Urothelium cell line (cell line): ENCODE results near the gene PCP2.
A peak's percentile ranks its signal among the peaks of the same experiment; 100 is the strongest.
"Not testable (repeated sequence)": the region's sequence is repeated elsewhere in the genome, so short reads cannot be mapped to it uniquely, and the experiment has no call there.

Source experiments
- DNase-seq: peaks from one replicate; pipeline ENCODE4 v3.0.0; 2011; ENCODE audit warnings: low spot score, mixed read lengths
- FAIRE-seq: peaks from 2 replicates; lab custom pipeline; 2011; peaks lifted over from hg19 to GRCh38; lab: Jason Lieb, UNC

Gene PCP2

DNA sequence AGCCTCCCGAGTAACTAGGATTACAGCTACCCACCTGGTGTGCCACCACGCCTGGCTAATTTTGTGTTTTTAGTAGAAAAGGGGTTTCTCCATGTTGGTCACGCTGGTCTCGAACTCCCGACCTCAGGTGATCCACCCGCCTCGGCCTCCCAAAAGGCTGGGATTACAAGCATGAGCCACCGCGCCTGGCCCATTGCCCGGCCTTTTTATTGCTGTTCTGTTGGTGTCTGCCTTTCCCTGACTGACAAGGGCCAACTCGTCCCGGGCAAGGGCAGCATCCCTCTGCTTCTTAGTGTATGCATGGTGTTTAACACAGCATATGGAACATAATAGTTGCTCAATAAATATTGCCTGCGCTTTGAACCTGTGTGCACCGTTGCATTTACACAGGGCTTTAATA lies 29.1 kb upstream of the PCP2 start:
- no peak for FAIRE-seq
- DNase-seq: no peak

DNA sequence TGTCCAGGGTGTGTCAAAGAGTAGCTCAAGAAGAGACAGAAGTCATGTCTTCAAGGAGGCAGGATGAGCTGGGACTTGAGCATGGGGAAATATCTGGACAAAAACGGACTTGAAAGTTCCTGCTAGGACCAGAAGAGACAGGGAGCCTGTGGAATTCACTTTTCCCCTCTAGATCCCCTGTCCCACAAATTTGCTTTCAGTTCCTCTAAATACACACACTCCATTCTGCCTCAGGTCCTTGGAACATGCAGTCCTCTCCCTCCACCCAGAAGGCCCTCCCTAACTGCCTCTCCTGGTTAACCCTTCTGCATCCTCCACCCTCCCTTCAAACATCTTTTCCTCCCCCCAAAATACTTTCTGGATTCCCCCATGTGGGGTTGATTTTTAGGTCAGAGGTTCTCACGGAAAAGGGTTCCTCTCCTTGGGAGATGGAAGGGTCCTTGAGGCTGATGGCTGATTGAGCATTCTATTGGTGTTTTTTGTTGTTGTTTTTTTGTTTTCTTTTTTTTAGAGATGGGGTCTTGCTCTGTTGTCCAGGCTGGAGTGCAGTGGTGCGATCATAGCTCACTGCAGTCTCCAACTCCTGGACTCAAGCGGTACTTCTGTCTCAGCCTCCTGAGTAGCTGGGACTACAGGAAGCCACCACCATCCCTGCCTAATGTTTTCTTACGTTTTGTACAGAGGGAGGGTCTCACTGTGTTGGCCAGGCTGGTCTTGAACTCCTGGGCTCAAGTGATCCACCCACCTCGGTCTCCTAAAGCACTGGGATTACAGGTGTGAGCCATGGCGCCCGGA lies 28.4 kb upstream of the PCP2 start:
- DNase-seq: no peak
- FAIRE-seq: no peak

DNA sequence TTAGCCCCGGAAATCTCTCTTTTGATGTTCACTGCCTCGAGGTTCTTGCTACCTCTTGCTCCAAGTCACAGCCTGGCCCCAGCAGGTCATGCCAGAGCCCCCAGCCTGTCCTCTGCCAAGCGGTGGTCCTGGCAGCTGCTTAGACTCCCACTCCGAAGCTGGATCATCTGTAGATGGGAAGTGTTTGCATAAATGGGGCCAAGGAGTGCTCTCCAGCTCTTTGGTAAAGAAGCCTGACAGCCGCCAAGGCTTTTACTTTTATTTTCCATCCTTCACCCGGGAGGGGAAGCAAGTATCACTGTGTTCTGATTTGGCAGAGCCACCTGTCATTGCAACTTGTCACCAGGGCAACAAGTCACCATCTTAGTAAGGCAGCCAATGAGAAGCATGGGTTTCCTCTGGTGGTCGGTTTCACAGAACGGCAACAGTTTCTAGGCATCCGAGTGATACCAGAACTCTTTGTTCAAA lies 24.7 kb upstream of the PCP2 start:
- FAIRE-seq: no peak

DNA sequence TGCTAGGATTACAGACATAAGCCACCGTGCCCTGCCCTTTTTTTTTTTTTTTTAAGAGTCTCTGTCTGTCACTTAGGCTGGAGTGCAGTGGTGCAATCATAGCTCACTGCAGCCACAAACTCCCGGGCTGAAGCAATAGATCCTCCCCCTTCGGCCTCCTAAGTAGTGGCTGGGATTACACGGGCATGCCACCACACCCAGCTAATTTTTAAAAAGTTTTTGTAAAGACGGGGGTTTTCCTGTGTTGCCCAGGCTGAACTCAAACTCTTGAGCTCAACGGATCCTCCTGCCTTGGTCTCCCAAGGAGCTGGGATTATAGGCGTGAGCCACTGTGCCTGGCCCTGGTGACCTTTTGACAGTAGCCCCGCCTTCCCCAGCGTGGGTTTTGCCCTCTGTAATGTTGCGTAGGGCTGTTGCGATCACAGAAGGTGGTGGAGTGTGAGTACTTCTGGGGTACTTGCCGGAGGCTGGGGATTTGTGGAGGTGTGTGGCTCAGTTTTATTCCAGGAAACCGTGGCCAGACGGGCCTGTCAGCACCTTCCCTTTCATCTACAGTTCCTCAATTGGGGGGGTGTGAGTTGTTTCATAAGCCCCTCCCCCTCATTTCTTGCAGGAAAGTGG lies 23.7 kb upstream of the PCP2 start:
- FAIRE-seq (no peak), DNase-seq (no peak)

More for the DNA sequence above, 24.7 kb upstream of the PCP2 start:
- DNase-seq: no peak

DNA sequence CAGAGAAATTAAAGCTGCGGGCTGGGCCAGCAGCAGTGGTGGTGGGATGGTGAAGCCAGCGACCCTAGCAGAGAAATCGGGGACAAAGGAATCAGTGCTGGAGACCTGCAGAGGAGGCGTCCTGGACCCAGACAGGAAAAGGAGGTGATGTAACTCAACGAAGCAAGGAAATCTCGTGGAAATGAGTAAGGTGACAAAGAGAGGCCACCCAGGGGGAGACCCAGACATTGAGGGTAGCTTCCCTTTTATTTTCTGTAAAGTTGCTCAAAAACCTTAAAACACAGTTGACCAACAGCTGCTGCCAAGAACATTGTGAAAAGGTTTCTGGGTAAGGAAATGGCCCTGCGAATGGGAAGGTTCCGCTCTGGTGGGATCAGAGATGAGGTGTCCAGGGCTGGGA lies 22.1 kb upstream of the PCP2 start:
- FAIRE-seq (no peak), DNase-seq (no peak)

DNA sequence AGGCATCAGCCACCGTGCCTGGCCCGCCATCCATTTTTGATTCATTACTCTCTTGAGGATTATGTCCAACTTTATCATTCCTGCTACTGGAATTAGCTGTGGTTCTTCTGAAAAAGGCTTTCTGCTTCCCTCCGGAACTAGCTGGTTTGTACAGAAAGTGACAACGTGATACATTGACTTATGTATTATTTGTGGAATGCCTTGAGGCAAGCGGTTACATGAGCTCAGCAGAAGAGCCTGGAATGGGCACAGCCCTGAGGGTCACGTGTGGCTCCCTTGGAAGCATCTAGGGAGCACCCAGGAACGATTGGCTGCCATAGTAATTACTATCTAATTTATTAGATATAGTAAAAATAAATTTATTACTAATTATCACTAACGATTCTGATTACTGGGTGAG lies 20.9 kb upstream of the PCP2 start:
- no peak for DNase-seq
- FAIRE-seq: no peak

DNA sequence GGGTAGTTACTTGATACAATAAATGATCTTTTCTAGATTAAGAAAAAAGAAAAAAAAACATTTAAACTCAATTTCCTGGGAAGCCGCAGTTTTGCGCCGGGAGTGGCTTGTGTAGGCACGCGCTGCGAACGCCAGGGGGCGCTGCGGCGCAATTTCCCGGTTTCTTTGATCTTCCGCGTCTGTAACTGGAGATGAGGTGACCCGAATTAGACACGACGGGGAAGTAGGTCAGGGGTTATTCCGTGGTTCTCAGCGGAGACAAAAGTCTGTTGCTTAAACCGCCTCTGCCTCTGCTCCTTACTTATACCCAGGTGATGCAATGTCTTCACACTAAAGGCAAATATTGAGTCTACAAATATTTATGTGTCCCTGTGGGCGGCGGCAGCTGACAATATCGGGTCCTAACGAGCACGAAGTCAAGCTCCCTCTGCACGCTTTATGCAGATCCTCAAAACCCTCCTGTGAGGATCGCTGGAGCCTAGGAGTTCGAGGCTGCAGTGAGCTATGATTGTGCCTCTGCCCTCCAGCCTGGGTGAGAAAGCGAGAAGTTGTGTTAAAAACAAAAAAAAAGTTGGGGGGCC lies 18.6 kb upstream of the PCP2 start:
- DNase-seq (peak; percentile 81), FAIRE-seq (no peak)

DNA sequence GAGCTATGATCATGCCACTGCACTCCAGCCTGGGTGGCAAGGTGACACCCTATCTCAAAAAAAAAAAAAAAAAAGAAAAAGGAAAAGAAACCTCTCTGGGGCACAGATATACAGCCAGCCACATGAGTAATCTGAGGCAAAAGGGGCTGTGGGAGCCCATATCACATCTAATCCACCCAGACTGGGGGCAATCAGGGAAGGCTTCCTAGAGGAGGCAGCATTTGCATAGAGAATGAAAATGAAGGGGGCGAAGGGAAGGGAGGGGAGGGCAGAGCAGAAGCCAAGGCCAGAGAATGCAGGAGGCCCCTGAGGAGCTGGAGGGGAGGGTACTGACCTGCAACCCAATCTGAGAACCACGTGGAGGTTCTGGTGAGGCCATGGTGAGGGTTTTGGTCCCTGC lies 16.6 kb upstream of the PCP2 start:
- FAIRE-seq: no peak
- DNase-seq: no peak

DNA sequence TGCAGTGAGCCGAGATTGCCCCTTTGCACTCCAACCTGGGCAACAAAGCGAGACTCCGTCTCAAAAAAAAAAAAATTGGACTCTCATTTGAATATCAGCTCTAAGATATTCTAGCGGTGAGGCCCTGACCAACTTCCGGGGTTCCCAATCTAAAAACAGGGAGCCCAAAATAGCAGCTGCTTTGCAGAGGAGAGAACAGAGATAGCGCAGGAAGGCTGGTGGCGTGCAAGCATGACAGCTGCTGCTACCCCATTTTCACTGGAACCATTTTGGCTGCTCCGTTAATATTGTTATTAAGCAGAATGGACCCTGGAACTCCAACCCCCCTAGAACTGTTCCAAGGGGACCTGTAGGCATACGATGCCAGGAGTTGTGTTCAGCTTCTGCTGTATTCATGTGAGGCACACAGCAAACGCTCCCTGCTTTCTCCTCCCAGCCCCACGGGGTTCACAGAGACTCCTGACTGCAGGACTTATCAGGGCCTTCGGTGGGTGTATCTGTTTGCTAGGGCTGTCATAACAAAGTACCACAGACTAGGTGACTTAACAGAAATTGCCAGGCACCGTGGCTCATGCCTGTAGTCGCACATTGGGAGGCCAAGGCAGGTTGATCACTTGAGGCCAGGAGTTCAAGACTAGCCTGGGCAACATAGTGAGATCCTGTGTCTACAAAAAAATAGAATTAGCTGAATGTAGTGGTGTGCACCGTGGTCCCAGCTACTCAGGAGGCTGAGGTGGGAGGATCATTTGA lies 14.9 kb upstream of the PCP2 start:
- DNase-seq: no peak
- no peak for FAIRE-seq

DNA sequence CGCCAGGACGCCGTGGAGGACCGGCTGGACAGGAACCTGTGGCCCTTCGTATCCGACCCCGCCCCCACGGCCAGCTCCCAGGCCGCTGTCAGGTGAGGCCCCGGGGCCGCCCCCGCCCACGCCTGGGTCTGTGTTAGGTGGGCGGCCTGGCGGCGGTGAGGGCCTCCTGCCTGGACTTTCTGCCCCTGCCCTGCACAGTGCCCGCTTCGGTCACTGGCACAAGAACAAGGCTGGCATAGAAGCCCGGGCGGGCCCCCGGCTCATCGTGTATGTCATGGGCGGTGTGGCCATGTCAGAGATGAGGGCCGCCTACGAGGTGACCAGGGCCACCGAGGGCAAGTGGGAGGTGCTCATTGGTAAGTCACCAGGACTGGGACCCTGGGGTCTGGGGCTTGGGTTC lies 13.6 kb upstream of the PCP2 start:
- FAIRE-seq: no peak

DNA sequence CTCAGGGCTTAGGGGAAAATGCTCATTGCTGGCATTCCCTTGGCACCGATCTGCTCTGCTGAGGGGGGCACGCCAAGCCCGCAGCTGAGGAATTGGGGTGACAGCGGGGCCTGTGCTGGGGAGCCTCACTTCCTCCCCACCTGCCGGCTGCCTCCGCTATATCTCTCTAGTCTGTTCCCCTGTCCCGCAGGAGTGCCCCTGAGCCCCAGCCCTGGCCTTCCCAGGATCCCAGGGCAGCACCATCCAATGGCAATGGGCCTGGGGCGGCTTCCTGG lies 12.8 kb upstream of the PCP2 start:
- FAIRE-seq (no peak), DNase-seq (no peak)

More for the DNA sequence above, 13.6 kb upstream of the PCP2 start:
- DNase-seq: no peak

DNA sequence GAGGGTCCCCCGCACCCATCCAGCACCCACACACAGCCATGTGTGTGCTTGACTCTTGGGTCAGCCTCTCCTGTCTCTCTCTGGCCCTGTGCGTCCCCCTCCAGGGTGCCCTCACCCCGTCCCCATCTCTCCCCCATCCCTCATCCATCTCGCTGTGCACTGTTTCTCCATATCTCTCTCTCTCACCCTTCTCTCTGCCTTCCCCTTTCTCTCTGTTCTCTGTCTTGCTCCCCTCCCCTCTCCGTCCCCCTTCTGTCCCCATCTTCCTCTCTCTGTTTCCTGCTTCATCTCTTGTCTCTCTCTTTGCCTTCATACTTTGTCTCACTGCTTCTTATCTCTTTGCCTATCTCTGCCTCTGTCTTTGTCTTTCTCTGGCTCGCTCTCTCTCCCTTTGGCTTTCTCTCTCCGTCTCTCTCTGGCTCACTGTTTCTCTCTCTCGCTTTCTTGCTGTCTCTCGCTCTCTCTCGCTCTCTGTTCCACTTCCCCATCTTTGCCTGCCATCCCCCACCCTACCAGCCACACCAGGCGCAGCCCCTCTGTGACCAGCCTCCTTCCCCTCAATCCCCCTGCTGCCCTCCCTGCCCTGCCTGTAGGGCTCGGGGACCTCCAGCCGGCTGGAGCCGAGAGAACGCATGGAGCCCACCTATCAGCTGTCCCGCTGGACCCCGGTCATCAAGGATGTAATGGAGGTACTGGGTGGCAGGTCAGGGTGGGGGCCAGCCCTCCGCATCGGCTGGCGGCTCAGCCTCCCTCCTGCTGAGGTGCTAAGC lies 12.3 kb upstream of the PCP2 start:
- no peak for FAIRE-seq
- no peak for DNase-seq

DNA sequence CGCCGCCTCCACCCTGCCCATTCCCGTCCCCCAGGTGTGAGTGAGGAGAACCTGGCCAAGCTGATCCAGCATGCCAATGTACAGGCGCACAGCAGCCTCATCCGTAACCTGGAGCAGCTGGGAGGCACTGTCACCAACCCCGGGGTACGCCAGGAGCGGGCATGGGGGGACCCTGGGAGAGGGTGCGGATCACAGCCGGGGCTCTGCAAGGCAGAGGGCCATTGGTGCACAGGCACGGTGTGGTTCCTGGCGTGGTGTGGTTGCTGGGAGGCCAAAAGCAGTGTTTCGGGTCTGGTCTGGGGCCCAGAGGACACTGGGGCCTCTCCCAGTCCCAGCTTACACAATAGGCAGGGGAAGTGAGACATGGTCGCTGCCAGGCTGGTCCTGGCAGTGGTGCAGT lies 11.6 kb upstream of the PCP2 start:
- FAIRE-seq (no peak), DNase-seq (no peak)

DNA sequence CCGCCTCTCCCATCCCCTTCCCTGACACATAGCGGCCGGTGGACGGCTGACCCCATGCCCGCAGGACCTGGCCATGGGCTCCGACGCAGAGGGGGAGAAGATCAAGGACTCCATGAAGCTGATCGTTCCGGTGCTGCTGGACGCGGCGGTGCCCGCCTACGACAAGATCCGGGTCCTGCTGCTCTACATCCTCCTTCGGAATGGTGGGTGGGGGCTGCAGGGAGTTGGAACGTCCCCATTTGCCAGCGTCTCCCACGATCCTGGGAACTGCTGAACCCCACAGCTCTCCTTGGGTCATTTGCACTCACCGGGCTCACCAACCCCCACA lies 11.0 kb upstream of the PCP2 start:
- no peak for FAIRE-seq
- no peak for DNase-seq

DNA sequence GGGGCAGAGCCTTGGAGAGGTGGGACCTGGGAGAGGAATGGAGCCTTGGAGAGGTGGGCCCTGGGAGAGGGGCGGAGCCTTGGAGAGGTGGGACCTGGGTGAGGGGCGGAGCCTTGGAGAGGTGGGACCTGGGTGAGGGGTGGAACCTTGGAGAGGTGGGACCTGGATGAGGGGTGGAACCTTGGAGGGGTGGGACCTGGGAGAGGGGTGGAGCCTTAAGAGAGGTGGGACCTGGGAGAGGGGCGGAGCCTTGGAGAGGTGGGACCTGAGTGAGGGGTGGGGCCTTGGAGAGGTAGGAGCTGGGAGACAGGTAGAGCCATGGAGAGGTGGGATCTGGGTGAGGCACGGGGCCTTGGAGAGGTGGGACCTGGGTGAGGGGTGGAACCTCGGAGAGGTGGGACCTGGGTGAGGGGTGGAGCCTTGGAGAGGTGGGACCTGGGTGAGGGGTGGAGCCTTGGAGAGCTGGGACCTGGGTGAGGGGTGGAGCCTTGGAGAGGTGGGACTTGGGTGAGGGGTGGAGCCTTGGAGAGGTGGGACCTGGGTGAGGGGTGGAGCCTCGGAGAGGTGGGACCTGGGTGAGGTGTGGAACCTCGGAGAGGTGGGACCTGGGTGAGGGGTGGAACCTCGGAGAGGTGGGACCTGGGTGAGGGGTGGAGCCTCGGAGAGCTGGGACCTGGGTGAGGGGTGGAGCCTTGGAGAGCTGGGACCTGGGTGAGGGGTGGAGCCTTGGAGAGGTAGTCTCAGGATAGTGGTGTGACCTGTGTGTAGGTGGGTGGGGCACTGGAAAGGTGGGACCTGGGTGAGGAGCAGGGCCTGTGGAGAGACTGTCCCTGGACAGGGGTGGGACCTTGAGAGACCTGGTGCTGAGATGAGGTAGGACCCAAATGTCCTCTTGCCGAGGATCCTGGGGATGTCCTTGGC lies 10.4 kb upstream of the PCP2 start:
- not testable (repeated sequence) for DNase-seq, FAIRE-seq

DNA sequence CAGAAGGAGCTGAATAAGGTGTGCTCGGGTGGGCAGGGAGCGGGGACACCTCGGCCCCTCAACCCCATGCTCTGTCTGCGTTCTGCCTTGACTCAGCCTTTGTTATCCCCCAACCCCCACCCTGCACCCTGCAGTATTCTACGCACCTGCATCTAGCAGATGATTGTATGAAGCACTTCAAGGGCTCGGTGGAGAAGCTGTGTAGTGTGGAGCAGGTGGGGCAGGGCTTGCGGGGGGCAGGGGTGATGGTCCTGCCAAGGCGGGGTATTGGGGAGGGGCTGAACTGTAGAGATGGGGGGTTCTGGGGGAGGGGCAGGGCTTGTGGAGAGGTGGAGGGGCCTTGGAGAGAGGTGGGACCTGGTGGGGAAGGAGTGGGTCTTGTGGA lies 9.5 kb upstream of the PCP2 start:
- FAIRE-seq: no peak

DNA sequence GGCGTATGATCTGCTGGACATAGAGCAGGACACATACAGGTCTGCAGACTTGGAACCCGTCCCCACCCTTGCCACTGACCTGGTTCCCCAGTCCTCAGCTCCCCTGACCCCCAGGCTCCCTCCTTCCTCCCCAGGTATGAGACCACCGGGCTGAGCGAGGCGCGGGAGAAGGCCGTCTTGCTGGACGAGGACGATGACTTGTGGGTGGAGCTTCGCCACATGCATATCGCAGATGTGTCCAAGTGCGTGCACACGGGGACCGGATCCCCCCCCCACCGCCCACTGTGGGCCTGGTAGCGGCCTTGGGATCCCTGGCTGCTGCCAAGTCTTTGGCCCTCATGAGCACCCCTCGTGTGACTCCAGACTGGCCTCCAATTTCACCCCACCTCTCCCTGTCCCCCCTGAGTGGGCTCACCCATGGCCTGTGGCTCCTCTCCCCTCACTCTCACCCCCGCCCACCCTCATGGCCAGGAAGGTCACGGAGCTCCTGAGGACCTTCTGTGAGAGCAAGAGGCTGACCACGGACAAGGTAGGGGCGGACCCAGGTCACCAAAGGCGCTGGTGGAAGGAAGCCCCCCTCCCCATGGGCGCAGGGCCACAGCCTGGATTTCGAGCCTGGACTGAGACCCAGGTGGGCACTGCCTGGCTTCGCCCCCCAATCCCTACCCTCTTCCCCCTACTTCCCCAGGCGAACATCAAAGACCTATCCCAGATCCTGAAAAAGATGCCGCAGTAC lies 8.9 kb upstream of the PCP2 start:
- FAIRE-seq: no peak
- DNase-seq: no peak

More for the DNA sequence above, 9.5 kb upstream of the PCP2 start:
- DNase-seq: no peak

DNA sequence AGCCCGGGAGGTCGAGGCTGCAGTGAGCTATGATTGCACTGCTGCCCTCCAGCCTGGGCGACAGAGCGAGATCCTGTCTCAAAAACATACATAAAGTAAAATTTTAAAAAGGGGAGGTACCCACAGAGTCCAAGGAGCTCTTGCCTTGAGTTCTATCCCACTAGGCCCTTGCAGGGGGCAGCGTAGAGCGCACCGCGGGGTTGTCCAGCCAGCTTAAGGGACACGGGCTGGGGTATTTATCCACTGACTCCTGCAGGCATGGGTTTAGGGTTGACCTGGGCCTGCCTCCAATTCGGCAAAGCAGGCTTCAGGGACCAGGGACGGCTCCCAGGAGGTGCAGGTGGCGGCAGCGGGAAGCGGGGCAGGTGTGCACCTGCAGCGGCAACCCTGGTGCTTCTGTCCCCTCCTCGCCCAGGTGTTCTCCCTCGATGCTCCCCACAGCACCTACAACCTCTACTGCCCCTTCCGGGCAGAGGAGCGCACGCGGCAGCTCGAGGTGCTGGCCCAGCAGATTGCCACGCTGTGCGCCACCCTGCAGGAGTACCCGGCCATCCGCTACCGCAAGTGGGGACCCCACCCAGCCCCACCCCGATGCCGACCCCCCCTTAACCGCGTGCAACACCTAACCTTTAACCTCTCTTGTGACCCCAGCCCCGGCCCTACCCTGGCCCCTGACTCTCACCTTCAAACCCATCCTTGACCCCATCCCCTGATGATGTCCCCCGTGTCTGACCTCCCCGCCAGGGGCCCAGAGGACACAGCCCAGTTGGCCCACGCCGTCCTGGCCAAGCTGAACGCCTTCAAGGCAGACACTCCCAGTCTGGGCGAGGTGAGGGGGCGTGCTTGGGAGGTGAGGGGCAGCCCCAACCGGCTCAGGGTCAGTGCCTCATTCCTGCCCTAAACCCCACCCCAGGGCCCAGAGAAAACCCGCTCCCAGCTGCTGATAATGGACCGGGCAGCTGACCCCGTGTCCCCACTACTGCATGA lies 8.1 kb upstream of the PCP2 start:
- FAIRE-seq (no peak), DNase-seq (no peak)
